Esophagus mucosa (tissue), 1 donor: ENCODE data around the gene DIP2B. TPM values are rescaled to one million over a fixed set of nuclear protein-coding genes. Genes with fewer than 3 reads are reported as not detected.
A peak's percentile ranks its signal among the peaks of the same experiment; 100 is the strongest.

Experiments used
- ATAC-seq: fragments of 200-7000 bp; cut with Tn5 transposase; one replicate; pipeline ENCODE4 v1.9.1; 2020
- total RNA-seq: library from RNA; stranded (reverse); gene quantifications from one replicate; pipeline ENCODE4 v1.2.4, GENCODE V29; 2023
- donor health status: DM: yes; HTN: yes; CAD: no.

DIP2B gene
- total RNA-seq, 1 donor from 2014 or later = 35.3 TPM

- peak; percentile 67 for ATAC-seq
Measured at GRCh38 chr12:50615145-50615906, 110.5 kb downstream of the DIP2B start.

- ATAC-seq = peak; percentile 44
Measured at GRCh38 chr12:50615907-50616296, 111.1 kb downstream of the DIP2B start.

GRCh38 chr12:50617657-50618056 is 112.9 kb downstream of the DIP2B start:
- ATAC-seq = no peak

- ATAC-seq = peak; percentile 17
Measured at GRCh38 chr12:50618864-50619609, 114.3 kb downstream of the DIP2B start.

- no peak for ATAC-seq
Measured at GRCh38 chr12:50619610-50619958, 114.8 kb downstream of the DIP2B start.

GRCh38 chr12:50620109-50620977 is 115.6 kb downstream of the DIP2B start:
- ATAC-seq = peak; percentile 89

GRCh38 chr12:50620978-50621360 is 116.2 kb downstream of the DIP2B start:
- no peak for ATAC-seq

- no peak for ATAC-seq
Measured at GRCh38 chr12:50621399-50622300, 116.9 kb downstream of the DIP2B start.

- no peak for ATAC-seq
Measured at GRCh38 chr12:50625029-50625925, 120.5 kb downstream of the DIP2B start.

- ATAC-seq = no peak
Measured at GRCh38 chr12:50626026-50626425, 121.2 kb downstream of the DIP2B start.

GRCh38 chr12:50627491-50627890 is 122.7 kb downstream of the DIP2B start:
- peak; percentile 85 for ATAC-seq

GRCh38 chr12:50628394-50628793 is 123.6 kb downstream of the DIP2B start:
- no peak for ATAC-seq

GRCh38 chr12:50633955-50634354 is 129.2 kb downstream of the DIP2B start:
- no peak for ATAC-seq

GRCh38 chr12:50634379-50634778 is 129.6 kb downstream of the DIP2B start:
- ATAC-seq = no peak

- no peak for ATAC-seq
Measured at GRCh38 chr12:50635364-50635763, 130.6 kb downstream of the DIP2B start.

- ATAC-seq = no peak
Measured at GRCh38 chr12:50635857-50636256, 131.1 kb downstream of the DIP2B start.

- peak; percentile 56 for ATAC-seq
Measured at GRCh38 chr12:50636505-50636904, 131.7 kb downstream of the DIP2B start.

- no peak for ATAC-seq
Measured at GRCh38 chr12:50637870-50638481, 133.2 kb downstream of the DIP2B start.

- ATAC-seq = no peak
Measured at GRCh38 chr12:50638482-50638880, 133.7 kb downstream of the DIP2B start.

- no peak for ATAC-seq
Measured at GRCh38 chr12:50639721-50640120, 134.9 kb downstream of the DIP2B start.
